HepG2 (cell line): Measurements from ENCODE around the gene ETV3L.

Source experiments
- CHD2 ChIP-seq: IDR thresholded peaks from 2 replicates; pipeline ENCODE4 v1.6.1; 2011; ENCODE audit warnings: low read depth, low read length, improper control_type of control experiment
- HMG20B ChIP-seq: conservative IDR thresholded peaks from 2 replicates; pipeline ENCODE4 v1.6.1; 2016; ENCODE audit warnings: missing genetic modification reagents, missing compliant biosample characterization
- KDM1A ChIP-seq: IDR thresholded peaks from 2 replicates; pipeline ENCODE4 v1.6.1; 2016; ENCODE audit warnings: missing compliant biosample characterization
- MNT ChIP-seq: fragments of 450-650 bp; IDR thresholded peaks from 2 replicates; pipeline ENCODE4 v1.6.1; 2016
- POLR2AphosphoS5 ChIP-seq: IDR thresholded peaks from 2 replicates; pipeline ENCODE4 v1.6.1; 2012; ENCODE audit warnings: low read depth, low read length
- RAD21 ChIP-seq: fragments of 450-650 bp; formaldehyde crosslinking; IDR thresholded peaks from 2 replicates; pipeline ENCODE4 v1.5.0; 2020; ENCODE audit warnings: mild to moderate bottlenecking
- TOPORS ChIP-seq: sonication (generic); formaldehyde crosslinking; IDR thresholded peaks from 2 replicates; pipeline ENCODE4 v1.8.0; 2023; ENCODE audit warnings: mild to moderate bottlenecking, missing genetic modification reagents
- ZNF292 ChIP-seq: sonication (generic); formaldehyde crosslinking; IDR thresholded peaks from 2 replicates; pipeline ENCODE4 v1.8.1; 2022; ENCODE audit warnings: mild to moderate bottlenecking, low read depth, missing genetic modification reagents, borderline replicate concordance
- ZNF737 ChIP-seq: sonication (generic); formaldehyde crosslinking; IDR thresholded peaks from 2 replicates; pipeline ENCODE4 v1.5.0; 2020; ENCODE audit warnings: missing genetic modification reagents, mild to moderate bottlenecking, borderline replicate concordance
- ZNF790 ChIP-seq: sonication (generic); formaldehyde crosslinking; IDR thresholded peaks from 2 replicates; pipeline ENCODE4 v1.8.0; 2022; ENCODE audit warnings: missing genetic modification reagents, mild to moderate bottlenecking, borderline replicate concordance
- TF ChIP-seq, protein P1 (sequence below): sonication (generic); formaldehyde crosslinking; IDR thresholded peaks from 2 replicates; pipeline ENCODE4 v1.5.1; 2020; ENCODE audit warnings: missing genetic modification reagents, mild to moderate bottlenecking, borderline replicate concordance
- TF ChIP-seq, protein P2 (sequence below): sonication (generic); formaldehyde crosslinking; IDR thresholded peaks from 2 replicates; pipeline ENCODE4 v1.5.0; 2020; ENCODE audit warnings: mild to moderate bottlenecking, missing genetic modification reagents, moderate library complexity
- TF ChIP-seq, protein P3 (sequence below): IDR thresholded peaks from 2 replicates; pipeline ENCODE4 v1.6.1; 2016; ENCODE audit warnings: control low read depth

DNA sequence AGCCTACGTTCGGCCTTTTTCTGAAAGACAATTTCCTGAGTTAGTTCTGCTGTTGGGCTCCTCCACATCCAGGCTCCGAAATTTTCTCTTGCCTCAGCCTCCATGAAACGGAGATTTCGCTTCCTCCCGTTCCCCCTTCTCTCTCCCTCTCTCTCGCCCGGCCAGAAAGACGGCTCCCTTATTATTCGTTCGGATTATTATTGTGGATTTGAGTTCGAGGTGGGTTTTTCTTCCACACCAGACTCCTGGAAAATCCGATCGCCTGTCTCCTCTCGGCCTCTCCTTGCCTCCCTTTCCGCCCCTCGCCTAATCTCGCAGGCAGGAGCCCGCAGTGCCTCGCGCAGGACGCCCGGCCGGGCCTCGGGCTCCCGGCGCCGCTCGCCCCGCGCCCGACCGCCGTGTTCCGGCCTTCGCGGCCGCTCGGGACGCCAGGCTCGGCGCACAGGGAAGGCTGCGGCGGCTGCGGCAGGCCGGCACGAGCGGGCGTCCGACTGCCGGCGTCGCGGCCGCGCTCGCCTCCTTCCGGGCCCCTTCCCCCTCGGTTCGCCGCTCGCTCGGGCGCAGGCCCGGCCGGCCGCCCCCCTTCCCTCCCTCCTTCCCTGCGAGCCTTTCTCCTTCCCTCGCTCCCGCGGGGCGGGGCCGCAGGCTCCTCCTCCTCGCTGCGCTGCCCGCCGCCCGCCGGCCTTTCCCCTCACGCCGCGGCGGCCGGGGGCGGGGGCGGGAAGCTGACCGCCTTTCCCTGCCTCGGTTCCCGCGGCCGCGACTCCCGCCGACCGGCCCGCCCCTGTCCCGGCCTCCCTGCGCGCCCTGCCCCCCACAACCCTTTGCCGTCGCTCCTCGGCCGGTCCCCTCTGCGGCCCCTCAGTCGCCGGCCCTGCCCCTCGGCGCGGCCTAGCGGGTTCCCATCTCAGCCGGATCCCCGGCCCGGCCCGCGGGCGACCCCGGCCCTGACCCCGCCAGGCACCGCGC is 54.1 kb downstream of the ETV3L start, which contains the start of gene ARHGEF11:
- TF ChIP-seq ZNF737 = no peak
- TF ChIP-seq, protein P1, sequence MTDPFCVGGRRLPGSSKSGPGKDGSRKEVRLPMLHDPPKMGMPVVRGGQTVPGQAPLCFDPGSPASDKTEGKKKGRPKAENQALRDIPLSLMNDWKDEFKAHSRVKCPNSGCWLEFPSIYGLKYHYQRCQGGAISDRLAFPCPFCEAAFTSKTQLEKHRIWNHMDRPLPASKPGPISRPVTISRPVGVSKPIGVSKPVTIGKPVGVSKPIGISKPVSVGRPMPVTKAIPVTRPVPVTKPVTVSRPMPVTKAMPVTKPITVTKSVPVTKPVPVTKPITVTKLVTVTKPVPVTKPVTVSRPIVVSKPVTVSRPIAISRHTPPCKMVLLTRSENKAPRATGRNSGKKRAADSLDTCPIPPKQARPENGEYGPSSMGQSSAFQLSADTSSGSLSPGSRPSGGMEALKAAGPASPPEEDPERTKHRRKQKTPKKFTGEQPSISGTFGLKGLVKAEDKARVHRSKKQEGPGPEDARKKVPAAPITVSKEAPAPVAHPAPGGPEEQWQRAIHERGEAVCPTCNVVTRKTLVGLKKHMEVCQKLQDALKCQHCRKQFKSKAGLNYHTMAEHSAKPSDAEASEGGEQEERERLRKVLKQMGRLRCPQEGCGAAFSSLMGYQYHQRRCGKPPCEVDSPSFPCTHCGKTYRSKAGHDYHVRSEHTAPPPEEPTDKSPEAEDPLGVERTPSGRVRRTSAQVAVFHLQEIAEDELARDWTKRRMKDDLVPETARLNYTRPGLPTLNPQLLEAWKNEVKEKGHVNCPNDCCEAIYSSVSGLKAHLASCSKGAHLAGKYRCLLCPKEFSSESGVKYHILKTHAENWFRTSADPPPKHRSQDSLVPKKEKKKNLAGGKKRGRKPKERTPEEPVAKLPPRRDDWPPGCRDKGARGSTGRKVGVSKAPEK (CRISPR knock-in tag) = no peak
- TF ChIP-seq HMG20B (CRISPR knock-in tag) = no peak
- TF ChIP-seq, protein P2, sequence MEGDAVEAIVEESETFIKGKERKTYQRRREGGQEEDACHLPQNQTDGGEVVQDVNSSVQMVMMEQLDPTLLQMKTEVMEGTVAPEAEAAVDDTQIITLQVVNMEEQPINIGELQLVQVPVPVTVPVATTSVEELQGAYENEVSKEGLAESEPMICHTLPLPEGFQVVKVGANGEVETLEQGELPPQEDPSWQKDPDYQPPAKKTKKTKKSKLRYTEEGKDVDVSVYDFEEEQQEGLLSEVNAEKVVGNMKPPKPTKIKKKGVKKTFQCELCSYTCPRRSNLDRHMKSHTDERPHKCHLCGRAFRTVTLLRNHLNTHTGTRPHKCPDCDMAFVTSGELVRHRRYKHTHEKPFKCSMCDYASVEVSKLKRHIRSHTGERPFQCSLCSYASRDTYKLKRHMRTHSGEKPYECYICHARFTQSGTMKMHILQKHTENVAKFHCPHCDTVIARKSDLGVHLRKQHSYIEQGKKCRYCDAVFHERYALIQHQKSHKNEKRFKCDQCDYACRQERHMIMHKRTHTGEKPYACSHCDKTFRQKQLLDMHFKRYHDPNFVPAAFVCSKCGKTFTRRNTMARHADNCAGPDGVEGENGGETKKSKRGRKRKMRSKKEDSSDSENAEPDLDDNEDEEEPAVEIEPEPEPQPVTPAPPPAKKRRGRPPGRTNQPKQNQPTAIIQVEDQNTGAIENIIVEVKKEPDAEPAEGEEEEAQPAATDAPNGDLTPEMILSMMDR (CRISPR knock-in tag) = no peak; the same call in 1 of the 2 replicates
- TF ChIP-seq ZNF292 (CRISPR knock-in tag) = no peak
- TF ChIP-seq CHD2 = no peak
- no peak for TF ChIP-seq KDM1A (CRISPR knock-in tag)
- TF ChIP-seq MNT = no peak
- peak; percentile 23; the same call in 1 of the 2 replicates for TF ChIP-seq RAD21 (CRISPR knock-in tag)
- TF ChIP-seq ZNF790 (CRISPR knock-in tag) = no peak; the same call in 1 of the 2 replicates
- peak; percentile 33; the same call in 1 of the 2 replicates for TF ChIP-seq POLR2AphosphoS5
- TF ChIP-seq, protein P3, sequence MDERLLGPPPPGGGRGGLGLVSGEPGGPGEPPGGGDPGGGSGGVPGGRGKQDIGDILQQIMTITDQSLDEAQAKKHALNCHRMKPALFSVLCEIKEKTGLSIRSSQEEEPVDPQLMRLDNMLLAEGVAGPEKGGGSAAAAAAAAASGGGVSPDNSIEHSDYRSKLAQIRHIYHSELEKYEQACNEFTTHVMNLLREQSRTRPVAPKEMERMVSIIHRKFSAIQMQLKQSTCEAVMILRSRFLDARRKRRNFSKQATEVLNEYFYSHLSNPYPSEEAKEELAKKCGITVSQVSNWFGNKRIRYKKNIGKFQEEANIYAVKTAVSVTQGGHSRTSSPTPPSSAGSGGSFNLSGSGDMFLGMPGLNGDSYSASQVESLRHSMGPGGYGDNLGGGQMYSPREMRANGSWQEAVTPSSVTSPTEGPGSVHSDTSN (CRISPR knock-in tag) = no peak
- TF ChIP-seq TOPORS = no peak
